H54 (cell line): Measurements from ENCODE around the gene CASQ2.

Experiments used
- DNase-seq: peaks from one replicate; pipeline ENCODE4 v3.0.0; 2011; ENCODE audit warnings: low spot score, mixed read lengths; ENCODE audit not compliant: insufficient read length
- FAIRE-seq: peaks from 3 replicates; lab custom pipeline; 2011; peaks lifted over from hg19 to GRCh38; lab: Jason Lieb, UNC
- POLR2A ChIP-seq: IDR thresholded peaks from 2 replicates; pipeline ENCODE4 v1.6.1; 2011; ENCODE audit warnings: low read depth, mild to moderate bottlenecking, low read length

Gene CASQ2

DNA sequence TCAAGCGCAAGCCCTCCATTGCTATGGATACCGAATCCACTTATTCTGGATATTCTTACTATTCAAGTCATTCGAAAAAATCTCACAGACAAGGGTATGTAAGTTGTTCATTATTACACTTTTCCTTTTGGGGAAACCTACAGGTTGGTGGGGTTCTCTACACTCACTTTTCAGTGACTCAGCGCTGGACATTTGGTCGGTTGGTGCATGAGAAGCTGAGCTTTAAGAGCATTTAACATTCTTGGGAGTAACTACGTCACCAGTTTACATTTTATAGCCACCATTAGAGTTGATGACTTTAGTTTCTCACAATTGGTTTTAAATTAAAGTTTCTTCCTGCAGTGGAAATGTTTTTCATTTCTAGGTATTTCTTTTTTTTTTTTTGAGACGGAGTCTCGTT is 117.1 kb downstream of the CASQ2 start:
- no peak for TF ChIP-seq POLR2A
- DNase-seq (no peak), FAIRE-seq (no peak)

DNA sequence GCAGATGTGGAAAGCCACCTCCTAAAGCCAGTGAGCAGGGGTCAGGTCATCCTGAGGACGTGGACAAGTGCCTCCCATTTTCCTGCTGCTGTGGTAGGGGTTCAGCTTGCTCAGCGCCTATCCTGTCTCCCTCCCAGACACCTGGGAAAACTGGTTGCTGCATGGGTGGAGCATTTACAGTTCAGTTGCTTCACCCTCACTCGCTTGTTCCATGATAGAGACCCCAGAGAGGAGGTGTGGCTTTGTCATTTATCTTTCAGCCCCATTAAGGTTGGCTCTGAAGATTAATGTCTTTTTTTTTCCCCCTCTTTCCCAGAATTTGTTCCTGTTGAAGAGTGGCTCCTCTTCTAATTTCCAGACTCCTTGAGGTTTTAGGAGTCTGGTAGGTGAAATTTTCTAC is 117.6 kb downstream of the CASQ2 start:
- no peak for DNase-seq
- FAIRE-seq, result no peak
- TF ChIP-seq POLR2A, result no peak
